ENCODE data around the gene APOO. TPM values are rescaled to one million over a fixed set of nuclear protein-coding genes. Genes with fewer than 3 reads are reported as not detected.

The APOO gene
- polyA plus RNA-seq, 2 of the 4 experiments (the other 2 are of a cell fraction), result 33.5 to 59.4 TPM

DNA sequence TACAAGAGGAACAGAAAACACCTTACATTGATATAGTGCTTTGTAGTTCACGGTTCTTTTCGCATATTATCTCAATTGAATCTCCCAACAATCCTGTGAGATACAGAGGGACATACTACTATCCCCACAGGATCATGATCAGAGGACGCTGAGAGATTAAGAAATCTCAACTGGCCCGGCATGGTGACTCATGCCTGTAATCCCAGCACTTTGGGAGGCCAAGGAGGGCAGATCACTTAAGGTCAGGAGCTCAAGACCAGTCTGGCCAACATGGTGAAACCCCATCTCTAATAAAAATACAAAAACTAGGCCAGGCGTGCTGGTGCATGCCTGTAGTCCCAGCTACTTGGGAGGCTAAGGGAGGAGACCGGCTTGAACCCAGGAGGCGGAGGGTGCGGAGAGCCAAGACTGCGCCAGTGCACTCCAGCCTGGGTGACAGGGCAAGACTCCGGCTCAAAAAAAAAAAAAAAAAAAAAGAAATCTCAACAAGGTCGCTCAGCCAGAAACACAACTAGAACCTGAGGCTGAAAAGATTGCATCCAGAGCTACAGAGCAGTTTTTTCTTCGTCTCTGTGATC lies 7.4 kb downstream of the APOO start (continued):
- TF ChIP-seq SMC3 (IDR thresholded peaks at IDR 0.05) (0 out of 3 replicates have a peak, but pooled peaks have one; percentile 14), CTCF (IDR thresholded peaks at IDR 0.05) (no peak), TFCP2L1 (CRISPR knock-in tag; IDR thresholded peaks at IDR 0.05) (no peak), JUNB (IDR thresholded peaks at IDR 0.05) (peak; percentile 61; the same call in 1 of the 2 replicates), MAZ (IDR thresholded peaks at IDR 0.05; ENCODE audit: borderline replicate concordance, low read depth, low read length) (no peak), NFE2L2 (conservative IDR thresholded peaks at IDR 0.05; ENCODE audit: low read length) (no peak), HOXA7 (CRISPR knock-in tag; IDR thresholded peaks at IDR 0.05) (no peak), MAFK (IDR thresholded peaks at IDR 0.05; ENCODE audit: partially characterized antibody) (no peak), ESRRA (IDR thresholded peaks at IDR 0.05; ENCODE audit: borderline replicate concordance, low read length) (no peak), FOSB (CRISPR knock-in tag; IDR thresholded peaks at IDR 0.05) (no peak), EHMT2 (IDR thresholded peaks at IDR 0.05; ENCODE audit: low read depth) (no peak), RAD21 (conservative IDR thresholded peaks at IDR 0.05 in 1 of 2, IDR thresholded peaks at IDR 0.05 in 1 of 2) (no peak), HDAC2 (IDR thresholded peaks at IDR 0.05) (no peak), CBX2 (IDR thresholded peaks at IDR 0.05; ENCODE audit: borderline replicate concordance, low read depth) (no peak), MYC (IDR thresholded peaks at IDR 0.05; ENCODE audit: borderline replicate concordance, low read length) (no peak), ZNF302 (CRISPR knock-in tag; IDR thresholded peaks at IDR 0.05) (no peak), FOXS1 (CRISPR knock-in tag; IDR thresholded peaks at IDR 0.05) (no peak), ELK1 (IDR thresholded peaks at IDR 0.05; ENCODE audit: low read depth, low read length) (no peak), CHD2 (IDR thresholded peaks at IDR 0.05; ENCODE audit: low read length, partially characterized antibody) (no peak), CEBPB (IDR thresholded peaks at IDR 0.05) (peak; percentile 53 to 81; a peak in 3 of 4 replicates), ZSCAN20 (CRISPR knock-in tag; IDR thresholded peaks at IDR 0.05) (no peak), MAX (IDR thresholded peaks at IDR 0.05) (peak; percentile 50), RCOR1 (IDR thresholded peaks at IDR 0.05; ENCODE audit: low read depth, low read length) (no peak), EHF (CRISPR knock-in tag; IDR thresholded peaks at IDR 0.05) (no peak), HES2 (IDR thresholded peaks at IDR 0.05) (no peak), HOXB13 (CRISPR knock-in tag; IDR thresholded peaks at IDR 0.05; ENCODE audit: low read depth) (no peak), RARB (CRISPR knock-in tag; IDR thresholded peaks at IDR 0.05) (no peak), POLR2AphosphoS2 (conservative IDR thresholded peaks at IDR 0.05; ENCODE audit: low read length) (no peak), HMGXB4 (CRISPR knock-in tag; IDR thresholded peaks at IDR 0.05; ENCODE audit: borderline replicate concordance) (no peak), JUN (IDR thresholded peaks at IDR 0.05) (peak; percentile 13 to 57; a peak in 2 of 5 replicates), ZFP36 (IDR thresholded peaks at IDR 0.05; ENCODE audit: borderline replicate concordance, partially characterized antibody) (no peak), HEYL (CRISPR knock-in tag; IDR thresholded peaks at IDR 0.05) (no peak), CBX8 (IDR thresholded peaks at IDR 0.05) (no peak), CHD4 (IDR thresholded peaks at IDR 0.05; ENCODE audit: borderline replicate concordance) (no peak), RNF2 (IDR thresholded peaks at IDR 0.05; ENCODE audit: borderline replicate concordance, low read depth) (no peak), EP300 (IDR thresholded peaks at IDR 0.05) (no peak), PHF8 (IDR thresholded peaks at IDR 0.05; ENCODE audit: borderline replicate concordance, low read depth) (no peak)
- TF ChIP-seq, protein P1, sequence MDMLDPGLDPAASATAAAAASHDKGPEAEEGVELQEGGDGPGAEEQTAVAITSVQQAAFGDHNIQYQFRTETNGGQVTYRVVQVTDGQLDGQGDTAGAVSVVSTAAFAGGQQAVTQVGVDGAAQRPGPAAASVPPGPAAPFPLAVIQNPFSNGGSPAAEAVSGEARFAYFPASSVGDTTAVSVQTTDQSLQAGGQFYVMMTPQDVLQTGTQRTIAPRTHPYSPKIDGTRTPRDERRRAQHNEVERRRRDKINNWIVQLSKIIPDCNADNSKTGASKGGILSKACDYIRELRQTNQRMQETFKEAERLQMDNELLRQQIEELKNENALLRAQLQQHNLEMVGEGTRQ (IDR thresholded peaks at IDR 0.05), result no peak
